ENCODE results near the gene IPO9.
A peak's percentile ranks its signal among the peaks of the same experiment; 100 is the strongest.

IPO9 gene

GRCh38 chr1:201795066-201795465 lies 33.9 kb upstream of the IPO9 start:
- H3K79me2 ChIP-seq (ENCODE audit: insufficient read depth, low read depth): no peaks in the 10 kb centered on the region

GRCh38 chr1:201800246-201800645 lies 28.7 kb upstream of the IPO9 start:
- H3K27me3 ChIP-seq (ENCODE audit: insufficient read depth, low read depth): no peaks in the 10 kb centered on the region
- no peaks in the 10 kb centered on the region for H3K4me1 ChIP-seq (ENCODE audit: low read depth, poor library complexity, severe bottlenecking)
- no peaks in the 10 kb centered on the region for H3K79me2 ChIP-seq (ENCODE audit: insufficient read depth, low read depth)
- H2AFZ ChIP-seq (ENCODE audit: low read depth): no peak overlapping the region
- H3K9ac ChIP-seq: no peak overlapping the region
- no peaks in the 10 kb centered on the region for H4K20me1 ChIP-seq (ENCODE audit: insufficient read depth)
- H3K4me3 ChIP-seq (IDR thresholded peaks at IDR 0.05; ENCODE audit: insufficient read depth, low read depth, low read length): no peak overlapping the region
- H3K27ac ChIP-seq: no peak overlapping the region
- no peak overlapping the region for H3K4me2 ChIP-seq
- no peak for TF ChIP-seq CTCF (conservative IDR thresholded peaks at IDR 0.05; ENCODE audit: low read depth, low read length)
- H3K36me3 ChIP-seq (ENCODE audit: insufficient read depth): no peaks in the 10 kb centered on the region

More at GRCh38 chr1:201795066-201795465, 33.9 kb upstream of the IPO9 start:
- Histone ChIP-seq H3K4me1 (ENCODE audit: low read depth, poor library complexity, severe bottlenecking) (peaks cover 27% of the 10 kb centered on the region), H3K9ac (no peak overlapping the region), H3K4me2 (no peak overlapping the region), H3K27me3 (ENCODE audit: insufficient read depth, low read depth) (no peaks in the 10 kb centered on the region), H3K27ac (no peak overlapping the region), H2AFZ (ENCODE audit: low read depth) (no peak overlapping the region), H4K20me1 (ENCODE audit: insufficient read depth) (no peaks in the 10 kb centered on the region), H3K36me3 (ENCODE audit: insufficient read depth) (no peaks in the 10 kb centered on the region), H3K4me3 (IDR thresholded peaks at IDR 0.05; ENCODE audit: insufficient read depth, low read depth, low read length) (no peak overlapping the region)
- peak; percentile 70 for TF ChIP-seq CTCF (conservative IDR thresholded peaks at IDR 0.05; ENCODE audit: low read depth, low read length)

GRCh38 chr1:201806801-201807200 lies 22.2 kb upstream of the IPO9 start:
- Histone ChIP-seq H3K4me2 (no peak overlapping the region), H3K4me3 (IDR thresholded peaks at IDR 0.05; ENCODE audit: insufficient read depth, low read depth, low read length) (no peak overlapping the region), H4K20me1 (ENCODE audit: insufficient read depth) (no peaks in the 10 kb centered on the region), H3K27me3 (ENCODE audit: insufficient read depth, low read depth) (no peaks in the 10 kb centered on the region), H3K36me3 (ENCODE audit: insufficient read depth) (no peaks in the 10 kb centered on the region), H3K27ac (no peak overlapping the region), H3K9ac (no peak overlapping the region), H3K4me1 (ENCODE audit: low read depth, poor library complexity, severe bottlenecking) (no peaks in the 10 kb centered on the region), H3K79me2 (ENCODE audit: insufficient read depth, low read depth) (no peaks in the 10 kb centered on the region), H2AFZ (ENCODE audit: low read depth) (no peak overlapping the region)
- TF ChIP-seq CTCF (conservative IDR thresholded peaks at IDR 0.05; ENCODE audit: low read depth, low read length): no peak

DNA sequence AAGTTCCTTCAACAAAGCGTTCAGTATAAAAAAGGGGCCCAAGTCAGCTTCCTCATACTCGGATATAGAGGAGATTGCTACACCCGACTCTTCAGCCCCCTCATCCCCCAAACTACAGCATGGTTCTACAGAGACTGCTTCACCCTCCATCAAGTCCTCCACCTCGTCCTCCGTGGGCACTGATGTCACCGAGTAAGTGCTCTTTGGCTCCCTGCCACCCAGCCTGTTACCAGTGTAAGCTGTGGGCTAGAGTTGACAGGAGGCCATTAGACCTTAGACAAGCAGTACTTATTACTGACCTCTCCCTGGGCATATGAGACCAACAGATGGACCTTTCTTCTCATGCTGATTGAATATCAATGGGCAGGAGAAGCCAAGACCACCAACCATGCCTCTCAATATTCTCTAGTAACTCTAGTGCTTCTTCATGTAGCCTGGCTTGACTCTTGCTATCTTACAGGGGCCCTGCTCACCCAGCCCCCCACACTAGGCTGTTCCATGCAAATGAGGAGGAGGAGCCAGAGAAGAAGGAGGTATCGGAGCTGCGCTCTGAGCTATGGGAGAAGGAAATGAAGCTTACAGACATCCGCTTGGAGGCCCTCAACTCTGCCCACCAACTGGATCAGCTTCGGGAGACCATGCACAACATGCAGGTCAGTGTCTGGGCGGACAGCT lies 20.9 kb upstream of the IPO9 start:
- no peaks in the 10 kb centered on the region for H4K20me1 ChIP-seq (ENCODE audit: insufficient read depth)
- H3K9ac ChIP-seq: no peak overlapping the region
- H3K36me3 ChIP-seq (ENCODE audit: insufficient read depth): no peaks in the 10 kb centered on the region
- no peaks in the 10 kb centered on the region for H3K27me3 ChIP-seq (ENCODE audit: insufficient read depth, low read depth)
- TF ChIP-seq CTCF (conservative IDR thresholded peaks at IDR 0.05; ENCODE audit: low read depth, low read length): no peak
- H3K27ac ChIP-seq: no peak overlapping the region
- H2AFZ ChIP-seq (ENCODE audit: low read depth): no peak overlapping the region
- H3K4me1 ChIP-seq (ENCODE audit: low read depth, poor library complexity, severe bottlenecking): no peaks in the 10 kb centered on the region
- no peaks in the 10 kb centered on the region for H3K79me2 ChIP-seq (ENCODE audit: insufficient read depth, low read depth)
- no peak overlapping the region for H3K4me2 ChIP-seq
- no peak overlapping the region for H3K4me3 ChIP-seq (IDR thresholded peaks at IDR 0.05; ENCODE audit: insufficient read depth, low read depth, low read length)

All from KMS-11 (cell line).